GM21390 (cell line): ENCODE results near the gene CAPZB.

ENCODE experiments used
- ATAC-seq: cut with Tn5 transposase; IDR thresholded peaks from one replicate; pipeline ENCODE4 v1.9.1; 2021; ENCODE audit not compliant: unreplicated experiment

CAPZB gene

DNA sequence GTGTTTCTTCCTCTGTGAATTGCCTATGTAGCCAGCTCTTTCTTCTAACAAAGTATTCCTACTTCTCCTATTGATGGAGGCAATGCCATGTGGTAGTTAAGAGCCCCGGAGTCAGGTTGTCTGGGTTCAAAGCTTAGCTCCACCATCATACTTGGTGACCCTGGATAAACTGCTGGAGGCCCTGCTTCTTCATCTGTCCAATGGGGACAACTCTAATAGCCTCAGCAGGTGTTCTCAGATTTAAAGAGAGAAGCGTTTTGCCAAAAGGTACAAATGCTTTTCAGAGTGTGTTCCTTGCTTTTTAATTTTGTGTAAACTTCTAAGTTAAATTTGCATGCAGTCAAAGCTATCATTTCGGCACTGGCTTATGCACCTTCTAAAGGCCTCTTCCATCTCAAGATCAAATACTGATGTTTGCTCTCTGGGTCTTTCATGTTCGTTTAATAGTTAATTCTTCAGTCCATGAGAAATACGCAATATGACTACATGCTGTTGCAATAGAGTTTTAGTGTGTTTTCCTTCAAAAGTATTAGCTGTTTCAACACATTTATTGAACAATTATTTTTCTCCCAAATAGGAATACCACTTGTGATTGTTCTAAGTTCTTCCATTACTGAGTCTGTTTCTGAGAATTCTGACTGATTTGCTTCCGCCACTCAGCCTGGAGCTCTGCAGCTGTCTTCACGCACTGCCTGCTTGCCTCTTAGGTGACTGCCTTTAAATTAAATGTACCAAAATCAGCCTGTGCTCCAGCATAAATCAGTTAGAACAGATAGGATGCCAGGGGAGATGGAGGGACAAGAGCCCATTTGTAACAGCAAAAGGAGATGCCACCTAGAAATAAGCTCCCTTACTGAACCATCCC lies 75.6 kb downstream of the CAPZB start:
- no peak for ATAC-seq

DNA sequence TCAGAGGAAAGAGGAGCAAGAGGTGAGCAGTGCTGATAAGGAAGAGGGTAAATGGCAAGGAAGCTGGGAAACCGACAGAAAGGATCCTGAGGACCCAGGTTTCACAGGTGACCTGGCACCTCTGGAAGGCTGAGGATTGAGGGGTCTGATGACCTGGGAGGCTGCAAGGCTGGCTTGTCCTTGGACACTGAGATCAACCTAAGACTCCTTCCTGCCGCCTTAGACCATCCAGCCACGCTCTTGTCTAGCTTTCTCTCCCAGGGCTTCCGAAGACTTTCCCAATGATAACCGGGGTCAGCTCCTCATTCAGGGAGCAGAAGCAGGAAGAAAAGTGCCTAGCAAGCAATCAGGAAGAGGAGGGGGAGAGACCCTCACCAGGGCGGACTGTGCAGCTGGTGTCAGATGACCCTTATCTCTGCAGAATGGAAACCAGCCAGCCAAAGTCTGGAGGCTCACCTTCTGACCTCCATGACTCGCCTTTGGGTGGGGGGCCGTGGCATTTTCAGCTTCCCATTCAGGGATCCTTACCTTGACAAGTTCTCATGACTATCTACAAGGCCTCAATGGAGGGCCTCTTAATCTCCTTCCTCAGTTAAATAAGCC lies 77.7 kb downstream of the CAPZB start:
- no peak for ATAC-seq

DNA sequence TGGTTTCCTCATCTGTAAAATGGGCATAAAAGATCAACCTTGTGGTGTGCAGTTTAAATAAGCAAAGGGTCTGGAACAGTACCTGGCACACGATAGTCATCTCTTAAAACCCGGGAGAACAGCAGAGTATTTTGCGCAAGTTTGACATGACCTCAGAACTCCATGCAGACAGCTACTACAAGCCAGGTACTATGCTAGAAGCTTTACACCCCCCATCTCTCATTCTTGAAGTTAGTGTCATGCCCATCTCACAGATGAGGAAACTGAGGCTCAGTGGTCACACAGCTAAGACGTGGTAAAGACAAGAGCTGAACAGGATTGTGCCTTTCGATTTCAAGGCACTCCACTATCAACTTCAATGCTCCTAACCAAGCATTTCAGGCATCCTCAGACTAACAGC lies 78.7 kb downstream of the CAPZB start:
- ATAC-seq: no peak

DNA sequence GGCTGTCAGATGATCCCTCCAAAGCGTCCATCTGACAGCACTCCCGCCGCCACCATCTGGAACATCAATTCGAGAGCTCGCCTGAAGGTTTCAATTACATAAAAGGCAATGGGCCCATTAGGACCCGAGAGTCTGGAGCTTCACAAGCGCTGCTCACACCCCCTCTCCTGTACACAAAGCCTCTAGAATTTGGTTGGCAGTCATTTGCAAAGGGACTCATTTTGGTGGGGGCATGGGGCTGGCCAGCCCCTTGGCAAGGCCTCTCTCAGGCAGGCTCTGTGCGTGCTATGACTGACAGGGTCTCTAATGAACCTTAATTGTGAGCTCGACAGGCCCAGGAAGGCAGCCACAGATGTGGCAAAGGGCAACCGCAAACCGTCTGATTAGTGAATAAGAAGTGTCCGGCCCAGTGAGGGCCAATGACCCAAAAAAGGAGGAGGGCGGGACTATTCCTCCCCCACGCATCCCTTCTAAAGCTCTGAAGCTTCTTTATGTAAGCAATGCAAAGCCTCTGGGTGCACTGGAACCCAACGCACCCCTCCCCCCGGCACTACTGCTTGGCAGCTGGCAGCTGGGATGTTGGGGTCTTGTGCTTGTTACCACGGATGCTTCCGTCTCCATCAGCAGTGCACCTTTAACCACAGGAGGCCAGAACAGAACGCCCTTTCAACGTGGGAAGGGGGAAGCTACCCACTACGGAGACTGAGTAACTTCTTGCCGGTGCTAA lies 79.4 kb downstream of the CAPZB start:
- ATAC-seq: no peak

DNA sequence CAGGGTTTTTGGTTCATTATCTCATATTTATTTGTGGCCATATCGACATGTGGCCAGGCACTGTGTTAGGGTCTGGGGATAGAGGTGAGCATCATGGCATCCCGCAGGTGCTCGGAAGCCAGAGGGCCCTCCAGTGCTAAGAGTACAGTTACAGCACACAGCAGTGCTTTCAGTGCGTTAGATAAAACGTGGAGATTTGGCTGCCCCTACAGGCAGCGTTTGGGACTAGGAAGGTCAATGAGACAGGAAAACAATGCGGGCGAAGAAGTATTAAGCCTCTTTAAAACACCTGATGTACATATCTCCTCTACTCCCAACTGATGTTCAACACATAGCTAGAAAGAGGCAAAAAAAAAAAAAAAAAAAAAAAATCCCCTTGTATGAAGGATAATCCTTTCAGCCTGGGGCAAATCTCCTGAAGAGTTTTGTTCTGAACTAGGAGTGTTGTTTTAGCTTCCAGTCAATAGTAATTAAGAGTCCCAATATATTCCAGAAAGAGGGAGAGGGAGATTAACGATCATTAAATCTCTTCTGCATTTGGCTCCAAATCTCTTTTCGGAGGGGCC lies 80.1 kb downstream of the CAPZB start:
- ATAC-seq: no peak

DNA sequence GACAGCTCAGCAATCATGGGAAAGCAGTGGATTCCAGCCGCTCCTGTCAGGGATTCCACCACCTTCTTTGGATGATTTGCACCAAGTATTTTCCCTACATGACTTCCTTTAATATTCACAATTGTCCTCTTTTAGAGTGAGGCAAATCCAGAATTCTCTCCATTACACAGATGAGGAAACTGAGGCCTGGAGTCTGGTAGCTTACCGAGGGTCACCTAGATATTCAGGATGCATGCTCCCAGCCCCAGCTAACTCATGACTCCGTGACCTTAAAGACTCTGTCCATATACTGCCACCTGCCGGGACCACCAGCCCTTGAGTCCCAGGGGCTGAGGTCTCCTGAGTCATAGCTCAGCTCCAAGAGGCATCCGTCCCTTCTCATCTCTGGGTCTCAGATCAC lies 80.6 kb downstream of the CAPZB start:
- no peak for ATAC-seq

DNA sequence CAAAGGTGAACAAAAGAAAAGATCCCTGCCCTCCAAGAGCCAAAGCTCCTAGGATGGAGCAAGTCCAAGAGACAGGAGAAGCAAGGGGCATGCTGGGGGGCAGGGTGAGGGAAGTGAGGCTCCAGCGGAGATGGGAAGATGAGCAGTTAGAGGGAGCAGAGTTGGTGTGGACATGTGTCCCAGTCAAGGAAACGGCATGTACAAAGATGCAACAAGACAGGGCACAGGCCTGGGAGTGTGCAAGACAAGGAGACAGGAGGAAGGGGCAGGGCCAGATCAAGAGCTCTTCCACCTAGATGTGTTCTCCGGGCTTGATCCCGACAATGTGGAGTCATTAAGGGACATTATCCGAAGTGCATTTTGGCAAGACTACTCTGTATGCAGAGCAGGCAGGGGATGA lies 82.1 kb downstream of the CAPZB start:
- ATAC-seq: no peak

DNA sequence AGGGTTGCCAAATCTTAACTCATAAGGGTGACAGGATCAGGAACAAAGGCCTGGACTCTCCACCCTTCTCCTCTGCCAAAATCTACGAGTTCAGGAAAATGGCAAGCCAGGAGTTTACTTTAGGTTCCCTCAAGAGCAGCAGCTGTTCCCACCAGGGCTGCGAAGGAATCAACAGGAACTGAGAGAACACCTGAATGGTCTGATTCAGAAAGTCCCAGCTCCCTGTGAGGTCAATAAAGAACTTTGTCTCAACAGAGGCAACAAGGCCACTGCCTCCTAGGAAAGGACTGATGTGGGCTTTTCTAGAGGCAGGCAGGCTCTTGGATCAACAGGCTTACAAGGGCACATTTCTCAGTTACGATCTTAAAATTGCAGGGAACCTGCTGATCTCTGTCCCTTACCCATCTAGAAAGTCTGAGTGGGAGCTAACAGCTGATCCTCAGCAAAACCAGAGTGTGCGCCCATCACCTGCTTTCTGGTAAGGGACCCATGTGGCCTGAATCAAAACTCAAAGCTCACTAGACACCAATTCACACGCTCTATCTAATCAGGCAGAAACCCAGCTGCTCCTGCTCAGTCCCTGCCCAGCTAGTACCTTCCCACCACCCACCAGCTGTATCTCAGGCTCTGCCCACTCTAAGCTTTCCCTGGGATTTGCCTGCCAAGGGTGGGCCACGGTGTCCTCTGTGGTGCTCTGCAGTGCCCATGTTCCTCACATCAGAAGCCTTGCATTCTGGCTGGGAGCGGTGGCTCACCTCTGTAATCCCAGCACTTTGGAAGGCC lies 83.1 kb downstream of the CAPZB start:
- ATAC-seq: no peak

DNA sequence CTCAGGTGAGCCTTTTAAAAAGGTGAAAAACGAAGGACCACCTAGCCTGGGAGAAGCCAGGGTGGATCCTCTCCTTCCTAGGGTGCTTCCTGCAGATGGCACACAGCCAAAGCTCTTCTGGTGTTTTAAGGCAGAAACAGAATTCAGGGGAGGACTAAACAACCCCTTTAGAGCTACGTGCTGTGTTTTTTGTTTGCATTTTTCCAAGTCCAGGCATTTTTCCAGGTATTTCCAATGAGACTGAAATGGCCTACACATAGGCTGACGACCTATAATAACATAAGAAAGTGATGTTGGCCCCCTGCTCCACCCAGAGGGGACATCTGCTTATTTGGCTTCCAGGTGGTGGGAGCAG lies 83.8 kb downstream of the CAPZB start:
- ATAC-seq: no peak

DNA sequence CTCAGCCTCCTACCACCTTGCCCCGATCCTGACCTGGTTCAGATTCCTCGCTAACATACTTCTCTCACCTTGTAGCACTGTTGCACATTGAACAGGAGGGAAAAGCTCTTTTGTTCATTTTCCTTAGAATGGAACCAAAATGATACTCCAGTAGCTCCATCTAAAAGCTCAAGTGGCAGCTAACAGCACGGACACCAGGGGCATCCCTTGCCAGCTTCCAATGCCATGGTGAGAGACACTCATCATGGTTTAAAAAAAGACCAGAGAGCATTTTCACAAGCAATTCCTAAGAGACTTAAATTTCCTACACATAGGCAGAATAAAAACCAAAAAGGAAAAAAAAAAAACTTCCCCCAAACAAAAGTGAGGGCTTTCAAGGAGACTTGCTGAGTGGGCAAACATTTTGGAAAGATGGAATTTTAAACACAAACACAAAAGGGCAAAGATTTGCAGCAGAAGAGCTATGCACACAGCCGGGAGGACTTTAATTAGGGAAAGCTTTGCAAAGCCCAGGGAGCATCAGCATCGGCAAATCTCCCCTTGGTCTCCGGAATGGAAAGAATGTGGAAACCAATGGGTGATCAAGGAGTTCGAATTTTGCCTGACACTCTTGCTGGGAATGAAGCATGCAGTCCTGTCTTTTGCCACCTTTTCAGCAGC lies 84.3 kb downstream of the CAPZB start:
- no peak for ATAC-seq

DNA sequence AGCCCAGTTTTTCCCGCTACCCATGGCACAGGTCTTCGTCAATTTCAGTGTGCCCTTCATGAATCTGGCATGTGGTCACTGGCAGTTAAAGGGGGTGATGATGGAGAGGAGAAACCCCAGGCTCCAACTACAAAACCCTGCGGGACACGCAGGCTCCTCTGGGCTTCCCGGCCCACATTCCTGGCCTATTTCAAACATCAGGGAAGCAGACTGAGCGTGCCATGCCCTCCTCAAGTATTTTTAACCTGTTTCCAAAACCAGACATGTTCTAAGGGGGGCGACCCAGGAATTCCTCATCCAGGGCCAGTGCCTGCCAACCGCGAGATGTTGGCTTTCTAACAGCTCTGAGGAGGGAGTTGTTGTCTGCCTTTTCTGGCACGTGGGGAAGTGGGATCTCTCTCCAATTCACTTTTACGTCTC lies 85.1 kb downstream of the CAPZB start:
- no peak for ATAC-seq

DNA sequence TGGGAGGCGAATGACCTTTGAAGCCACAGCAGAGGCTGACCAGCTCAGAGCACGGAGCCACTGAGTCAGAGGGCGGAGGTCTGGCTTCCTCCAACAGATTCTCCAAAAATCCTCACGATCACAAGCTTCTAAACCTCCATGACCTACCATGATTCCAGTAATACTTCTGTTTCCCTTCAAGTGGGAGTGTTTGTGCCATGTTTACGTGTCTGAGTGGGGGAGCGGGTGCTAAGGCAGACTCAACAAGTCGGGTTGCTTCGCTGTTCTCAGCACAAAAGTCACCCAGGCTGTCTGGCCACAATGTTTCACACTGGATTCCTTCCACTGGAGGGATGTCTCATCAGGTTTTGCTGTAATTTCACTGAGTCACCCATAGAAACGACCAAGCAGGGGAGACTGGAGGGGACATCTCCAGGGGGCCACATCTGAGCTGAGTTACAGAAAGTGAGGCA lies 87.0 kb downstream of the CAPZB start:
- ATAC-seq: no peak

DNA sequence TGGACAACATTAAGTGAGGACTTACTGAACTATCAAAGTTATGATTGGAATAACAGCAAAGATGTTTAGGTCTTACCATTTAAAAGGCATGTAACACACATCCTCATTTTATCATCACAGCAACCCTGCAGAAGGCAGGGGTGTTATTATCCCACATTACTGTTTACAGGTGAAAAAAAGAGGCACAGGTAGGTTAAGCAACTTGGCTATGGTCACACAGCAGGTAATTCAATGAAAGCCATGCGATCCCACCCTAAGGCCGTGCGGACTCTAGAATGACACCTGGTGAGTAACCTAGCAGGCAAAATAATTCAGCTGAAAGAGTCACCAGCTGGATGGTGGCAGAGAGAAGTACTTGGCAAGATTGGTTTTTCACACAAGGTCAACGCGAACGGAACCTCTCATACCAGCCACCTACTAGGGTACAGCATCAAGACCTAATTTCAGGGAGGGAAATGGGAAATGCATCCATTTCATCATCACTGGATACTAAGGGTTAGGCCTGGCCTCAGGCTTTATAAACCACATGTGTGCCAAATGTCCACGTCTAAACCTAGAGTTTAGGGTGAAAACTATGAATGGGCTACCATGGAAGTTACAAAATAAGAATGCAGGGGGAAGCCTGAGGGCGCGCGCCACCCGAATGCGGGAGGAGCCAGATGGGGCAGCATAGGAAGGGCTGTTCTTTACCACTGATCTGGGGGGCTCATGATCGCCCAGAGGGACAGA lies 88.0 kb downstream of the CAPZB start:
- no peak for ATAC-seq

DNA sequence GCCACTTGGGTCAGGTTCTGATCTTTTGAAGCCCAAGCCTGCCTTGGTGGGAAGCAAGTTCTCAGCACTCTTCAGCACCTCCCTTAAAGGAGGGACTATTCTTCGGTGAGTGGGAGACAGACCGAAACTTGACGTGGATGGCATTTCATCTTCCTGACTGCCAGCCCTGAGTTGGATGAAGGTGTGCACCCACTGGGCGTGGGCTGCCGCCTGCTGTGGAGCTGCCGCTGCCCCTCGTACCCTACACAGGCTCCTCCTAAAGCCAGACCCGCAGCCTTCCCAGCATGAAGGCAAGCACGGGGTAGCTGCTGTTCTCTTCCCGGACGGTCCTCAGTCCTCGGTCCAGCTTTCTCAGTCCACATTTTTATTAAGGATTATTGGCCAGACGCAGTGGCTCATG lies 89.1 kb downstream of the CAPZB start:
- ATAC-seq: no peak

DNA sequence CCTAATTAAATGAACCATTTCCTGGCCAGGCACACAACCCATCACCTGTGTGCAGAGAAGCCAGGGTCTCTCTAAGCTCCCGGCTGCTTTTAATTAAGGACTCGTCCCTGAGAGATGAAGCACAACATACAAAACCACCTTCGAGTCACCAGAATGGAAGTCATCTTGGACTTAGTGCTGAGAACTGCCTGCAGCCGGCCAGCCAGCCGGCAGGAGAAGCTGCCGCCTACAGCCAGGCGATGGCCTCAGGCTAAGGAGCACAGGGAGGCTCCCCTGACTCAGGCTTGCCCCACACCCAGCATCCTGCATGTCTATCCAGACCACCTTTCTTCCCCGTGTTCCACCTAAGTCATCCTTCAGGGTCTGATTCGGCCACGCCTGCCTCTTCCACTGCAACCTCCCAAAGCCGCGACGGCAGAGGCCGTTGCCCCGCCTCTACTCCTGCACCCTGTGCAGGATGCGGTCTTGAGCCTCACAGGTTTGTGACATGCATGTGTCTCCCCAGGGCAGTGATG lies 89.6 kb downstream of the CAPZB start:
- ATAC-seq: no peak

DNA sequence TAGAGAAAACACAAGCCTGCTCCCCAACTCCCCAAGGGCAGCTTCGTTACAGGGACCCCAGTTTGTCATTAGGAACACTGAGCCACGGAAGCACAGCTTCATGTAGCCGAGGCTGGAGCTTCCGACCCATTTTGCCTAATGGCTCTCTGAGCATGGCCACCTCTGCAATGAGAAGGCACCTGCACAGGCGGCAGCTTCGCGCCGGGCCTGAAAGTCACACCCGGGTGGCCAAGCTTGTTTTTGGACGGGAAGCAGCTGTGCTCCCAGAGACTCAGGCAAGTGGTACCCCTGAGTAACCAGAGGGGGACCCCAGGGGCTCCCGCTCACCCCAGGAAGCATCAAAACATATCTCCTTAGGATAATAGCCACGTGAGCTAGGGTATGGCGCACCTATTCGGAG lies 92.3 kb downstream of the CAPZB start:
- no peak for ATAC-seq

DNA sequence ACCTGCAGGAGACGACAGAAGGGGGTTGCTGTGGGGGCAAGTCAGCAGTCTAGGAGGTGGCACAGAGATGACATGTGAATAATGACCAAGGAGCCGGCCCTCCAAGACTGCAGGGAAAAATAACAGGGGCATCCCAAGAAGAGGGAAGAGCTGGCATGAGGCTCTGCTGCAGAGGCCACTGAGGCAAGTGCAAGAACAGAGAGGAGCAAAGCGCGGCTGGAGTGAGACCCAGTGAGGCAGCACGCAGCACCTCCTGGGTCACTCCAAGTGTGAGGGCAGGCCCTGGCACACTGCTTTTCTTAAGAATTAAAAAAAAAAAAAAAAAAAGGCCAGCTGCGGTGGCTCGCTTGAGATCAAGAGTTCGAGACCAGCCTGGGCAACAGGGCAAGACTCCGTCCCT lies 93.1 kb downstream of the CAPZB start:
- no peak for ATAC-seq

DNA sequence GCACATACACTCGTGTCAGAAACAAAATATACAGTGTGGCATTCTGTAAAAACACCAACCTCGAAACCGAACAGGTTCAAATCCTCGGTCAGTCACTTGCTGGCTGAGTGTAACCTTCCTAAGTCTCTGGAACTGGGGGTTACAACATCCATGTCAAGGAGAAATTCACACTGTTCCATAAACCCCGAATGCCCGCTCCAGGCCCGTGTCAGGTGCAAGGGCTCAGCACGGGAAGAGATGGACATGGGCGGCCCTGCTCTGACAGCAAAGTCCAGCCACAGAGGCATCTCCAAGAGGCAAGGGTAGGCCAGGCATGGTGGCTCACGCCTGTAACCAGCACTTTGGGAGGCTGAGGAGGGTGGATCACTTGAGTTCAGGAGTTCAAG lies 93.8 kb downstream of the CAPZB start:
- ATAC-seq: no peak

DNA sequence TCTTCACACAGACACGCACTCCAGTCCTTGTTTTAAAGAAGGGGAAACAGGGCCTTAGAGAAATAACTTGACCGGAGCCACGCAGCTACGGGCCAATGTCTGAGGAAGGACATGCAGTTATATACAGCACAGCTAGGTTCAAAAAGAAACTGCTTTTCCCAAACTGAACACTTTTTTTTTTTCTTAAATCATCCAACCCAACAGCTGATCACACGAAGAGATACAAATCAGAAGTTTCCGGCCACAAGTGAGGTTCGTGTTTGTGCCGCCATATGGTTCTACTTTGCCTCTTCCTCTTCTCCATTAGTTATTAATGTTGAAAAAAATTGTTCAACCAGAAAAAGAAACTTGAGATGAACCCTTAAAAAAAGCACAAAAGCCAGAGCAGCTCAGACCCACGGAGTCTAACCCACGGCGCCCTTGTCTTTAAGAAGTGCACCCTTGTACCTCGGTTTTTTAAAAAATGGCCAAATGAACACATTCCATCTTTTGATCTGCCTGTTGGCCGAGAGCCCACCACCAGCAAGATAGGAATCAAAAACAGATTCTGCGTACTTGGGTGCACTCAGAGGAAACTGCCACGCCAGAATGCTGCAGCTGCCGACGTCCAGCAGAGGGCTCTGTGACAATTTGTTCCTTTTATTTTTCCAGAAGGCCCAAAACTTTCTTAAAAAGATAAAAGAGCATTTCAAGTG lies 94.3 kb downstream of the CAPZB start:
- ATAC-seq: peak; percentile 59
